Loucy (cell line): ENCODE data around the gene DUS3L.

ENCODE experiments used
- EZH2phosphoT487 ChIP-seq: fragments of 200-600 bp; IDR thresholded peaks from 2 replicates; pipeline ENCODE4 v1.6.1; 2018; ENCODE audit warnings: antibody characterized with exemption, mild to moderate bottlenecking, moderate library complexity, borderline replicate concordance
- TF ChIP-seq, protein P1 (sequence below): fragments of 200-600 bp; sonication (generic); conservative IDR thresholded peaks from 2 replicates; pipeline ENCODE4 v1.5.1; 2014; ENCODE audit warnings: mild to moderate bottlenecking, antibody characterized with exemption, low read length

GRCh38 chr19:5825178-5825577 lies 34.2 kb upstream of the DUS3L start:
- TF ChIP-seq, protein P1, sequence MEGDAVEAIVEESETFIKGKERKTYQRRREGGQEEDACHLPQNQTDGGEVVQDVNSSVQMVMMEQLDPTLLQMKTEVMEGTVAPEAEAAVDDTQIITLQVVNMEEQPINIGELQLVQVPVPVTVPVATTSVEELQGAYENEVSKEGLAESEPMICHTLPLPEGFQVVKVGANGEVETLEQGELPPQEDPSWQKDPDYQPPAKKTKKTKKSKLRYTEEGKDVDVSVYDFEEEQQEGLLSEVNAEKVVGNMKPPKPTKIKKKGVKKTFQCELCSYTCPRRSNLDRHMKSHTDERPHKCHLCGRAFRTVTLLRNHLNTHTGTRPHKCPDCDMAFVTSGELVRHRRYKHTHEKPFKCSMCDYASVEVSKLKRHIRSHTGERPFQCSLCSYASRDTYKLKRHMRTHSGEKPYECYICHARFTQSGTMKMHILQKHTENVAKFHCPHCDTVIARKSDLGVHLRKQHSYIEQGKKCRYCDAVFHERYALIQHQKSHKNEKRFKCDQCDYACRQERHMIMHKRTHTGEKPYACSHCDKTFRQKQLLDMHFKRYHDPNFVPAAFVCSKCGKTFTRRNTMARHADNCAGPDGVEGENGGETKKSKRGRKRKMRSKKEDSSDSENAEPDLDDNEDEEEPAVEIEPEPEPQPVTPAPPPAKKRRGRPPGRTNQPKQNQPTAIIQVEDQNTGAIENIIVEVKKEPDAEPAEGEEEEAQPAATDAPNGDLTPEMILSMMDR = no peak
- TF ChIP-seq EZH2phosphoT487 = no peak
